ENCODE results near the gene RAB30.

GRCh38 chr11:83044958-83045712 is 26.6 kb downstream of the RAB30 start:
- no peak for TF ChIP-seq NR2C2 (CRISPR knock-in tag; IDR thresholded peaks at IDR 0.05)
- no peak for TF ChIP-seq ETV6 (CRISPR knock-in tag; IDR thresholded peaks at IDR 0.05)
- no peak for TF ChIP-seq NFE2L1 (CRISPR knock-in tag; IDR thresholded peaks at IDR 0.05)
- no peak for TF ChIP-seq NFYB (CRISPR knock-in tag; conservative IDR thresholded peaks at IDR 0.05; ENCODE audit: low read depth)
- TF ChIP-seq CTCF (IDR thresholded peaks at IDR 0.05), result no peak

Measured in WTC11 (cell line).